ENCODE results near the gene BTAF1. TPM values are rescaled to one million over a fixed set of nuclear protein-coding genes. Genes with fewer than 3 reads are reported as not detected.
"Not testable (repeated sequence)": the region's sequence is repeated elsewhere in the genome, so short reads cannot be mapped to it uniquely, and the experiment has no call there.

The BTAF1 gene
- total and polyA plus RNA-seq, 7 experiments from 2014 or later, result 6.9 to 84.8 (median 72.6) TPM

DNA sequence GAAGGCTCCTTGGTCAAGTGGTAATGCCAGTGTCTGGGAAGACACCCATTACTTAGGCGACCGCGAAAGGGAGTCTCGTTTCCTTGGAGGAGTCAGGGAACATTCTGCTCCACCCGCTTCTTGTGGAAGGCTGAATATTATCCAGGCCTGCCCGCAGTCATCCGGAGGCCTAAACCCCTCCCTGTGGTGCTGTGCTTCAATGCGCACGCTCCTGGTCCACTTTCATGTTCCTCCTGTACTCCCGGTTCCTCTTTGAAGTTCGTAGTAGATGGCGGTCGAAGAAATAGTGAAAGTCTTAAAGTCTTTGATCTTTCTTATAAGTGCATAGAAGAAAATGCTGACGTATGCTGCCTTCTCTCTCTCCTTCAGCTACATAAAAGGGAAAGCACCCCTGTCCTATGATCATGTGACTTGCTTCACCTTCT lies 29.3 kb upstream of the BTAF1 start:
- ATAC-seq; H3K4me1 Mint-ChIP-seq; H3K36me3 ChIP-seq (ENCODE audit: control insufficient read depth in 2 of 3, insufficient read depth in 3 of 3, low read length in 3 of 3); H3K27ac Mint-ChIP-seq; H3K36me3 Mint-ChIP-seq; H3K9me3 ChIP-seq (ENCODE audit: control insufficient read depth in 2 of 3, low read length in 3 of 3); H3K4me3 Mint-ChIP-seq; H3K4me3 ChIP-seq (ENCODE audit: low read length); H3K9me3 Mint-ChIP-seq; H3K4me1 ChIP-seq (ENCODE audit: control insufficient read depth in 2 of 2, insufficient read depth in 2 of 2, low read length in 2 of 2); H3K27ac ChIP-seq (ENCODE audit: low read depth, low read length); intact Hi-C loops (cut with micrococcal nuclease); H3K27me3 ChIP-seq (ENCODE audit: control insufficient read depth in 2 of 2, insufficient read depth in 2 of 2, low read length in 2 of 2); CTCF ChIA-PET; DNase-seq: not testable (repeated sequence)
- POLR2A ChIA-PET, result interaction anchor here (0.6 to 0.8 kb wide), 2 partner anchors 131 to 518 kb away, joined by 3 read pairs; no protein-coding TSS in a partner anchor
- peaks cover 10 to 25% (median 16%) of the 10 kb centered on the region in 5 donors for H3K27me3 Mint-ChIP-seq

DNA sequence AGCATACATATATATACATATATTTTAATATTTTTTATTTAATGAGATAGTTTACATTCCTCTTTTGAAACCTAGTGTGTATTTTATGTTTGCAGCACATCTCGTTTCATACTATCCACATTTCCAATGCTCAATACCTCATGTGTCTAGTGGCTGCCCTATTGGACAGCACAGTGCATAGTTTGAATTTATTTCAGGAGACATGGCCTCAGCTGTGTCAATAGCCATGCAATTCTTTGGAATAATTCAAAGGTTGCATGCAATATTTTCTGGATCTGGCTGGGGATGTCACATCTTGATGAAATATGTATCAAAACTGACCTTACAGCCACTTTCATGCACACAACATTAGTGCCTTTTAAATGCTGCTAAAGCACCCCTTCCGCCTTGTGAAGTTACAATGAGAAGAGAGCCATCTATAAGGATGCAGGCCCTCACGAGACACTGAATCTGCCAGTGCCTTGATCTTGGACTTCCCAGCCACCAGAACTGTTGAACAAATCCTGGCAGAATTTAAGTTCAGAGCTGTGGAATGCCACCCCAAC lies 27.3 kb upstream of the BTAF1 start:
- POLR2A ChIA-PET, result no interaction called here
- H3K27me3 Mint-ChIP-seq, result peaks cover 5 to 12% (median 6%) of the 10 kb centered on the region in 5 donors

GRCh38 chr10:91897421-91897820 lies 26.1 kb upstream of the BTAF1 start:
- Histone ChIP-seq H3K9me3 (ENCODE audit: control insufficient read depth in 2 of 3, low read length in 3 of 3) (no peaks in the 10 kb centered on the region), H3K36me3 (ENCODE audit: control insufficient read depth in 2 of 3, insufficient read depth in 3 of 3, low read length in 3 of 3) (no peaks in the 10 kb centered on the region), H3K4me1 (ENCODE audit: control insufficient read depth in 2 of 2, insufficient read depth in 2 of 2, low read length in 2 of 2) (peaks cover 0 to 11% of the 10 kb centered on the region in 2 donors), H3K27me3 (ENCODE audit: control insufficient read depth in 2 of 2, insufficient read depth in 2 of 2, low read length in 2 of 2) (no peaks in the 10 kb centered on the region), H3K27ac (ENCODE audit: low read depth, low read length) (no peak overlapping the region), H3K4me3 (ENCODE audit: low read length) (no peak overlapping the region)
- H3K27me3 Mint-ChIP-seq, result peaks cover 3 to 12% (median 6%) of the 10 kb centered on the region in 5 donors
- POLR2A ChIA-PET, result interaction anchor here (0.9 kb wide), 1 partner anchor 12 kb away, joined by 4 read pairs; no protein-coding TSS in a partner anchor
- no peak overlapping the region for H3K27ac Mint-ChIP-seq
- H3K9me3 Mint-ChIP-seq, result peaks cover 0 to 10% (median 0%) of the 10 kb centered on the region in 11 donors
- CTCF ChIA-PET, result no interaction called here
- peaks cover 0 to 2% (median 0%) of the 10 kb centered on the region in 5 donors for H3K36me3 Mint-ChIP-seq
- no peak overlapping the region for H3K4me3 Mint-ChIP-seq
- intact Hi-C loops (cut with micrococcal nuclease), result no loop called here
- H3K4me1 Mint-ChIP-seq, result peaks cover 0 to 15% (median 4%) of the 10 kb centered on the region in 7 donors
- no peak for DNase-seq
- no peak for ATAC-seq

More for the DNA sequence above, 27.3 kb upstream of the BTAF1 start:
- Mint-ChIP-seq H3K27ac (no peak overlapping the region), H3K9me3 (peaks cover 0 to 5% (median 0%) of the 10 kb centered on the region in 11 donors), H3K4me3 (no peak overlapping the region), H3K36me3 (no peaks in the 10 kb centered on the region), H3K4me1 (peaks cover 0 to 3% (median 0%) of the 10 kb centered on the region in 7 donors)
- Histone ChIP-seq H3K9me3 (ENCODE audit: control insufficient read depth in 2 of 3, low read length in 3 of 3) (no peaks in the 10 kb centered on the region), H3K36me3 (ENCODE audit: control insufficient read depth in 2 of 3, insufficient read depth in 3 of 3, low read length in 3 of 3) (no peaks in the 10 kb centered on the region), H3K4me1 (ENCODE audit: control insufficient read depth in 2 of 2, insufficient read depth in 2 of 2, low read length in 2 of 2) (peaks cover 0 to under 1% of the 10 kb centered on the region in 2 donors), H3K27me3 (ENCODE audit: control insufficient read depth in 2 of 2, insufficient read depth in 2 of 2, low read length in 2 of 2) (no peaks in the 10 kb centered on the region), H3K4me3 (ENCODE audit: low read length) (no peak overlapping the region), H3K27ac (ENCODE audit: low read depth, low read length) (no peak overlapping the region)
- ATAC-seq (no peak), DNase-seq (no peak)
- CTCF ChIA-PET, result no interaction called here
- intact Hi-C loops (cut with micrococcal nuclease), result no loop called here

GRCh38 chr10:91901784-91902677 lies 21.5 kb upstream of the BTAF1 start:
- Mint-ChIP-seq H3K27ac (peak overlapping the region in 6 of 9 donors; percentile 39 to 90 (median 68)), H3K36me3 (peaks cover 0 to 5% (median 0%) of the 10 kb centered on the region in 5 donors), H3K27me3 (peaks cover 0 to 7% (median 2%) of the 10 kb centered on the region in 5 donors), H3K4me3 (peak overlapping the region in 2 of 10 donors; percentile 14 to 42), H3K4me1 (peaks cover 7 to 28% (median 12%) of the 10 kb centered on the region in 7 donors), H3K9me3 (peaks cover 0 to 10% (median 0%) of the 10 kb centered on the region in 11 donors)
- peak in 1 of 9 donors; percentile 15 for DNase-seq
- POLR2A ChIA-PET, result no interaction called here
- peak; percentile 98 for ATAC-seq
- H3K4me1 ChIP-seq (ENCODE audit: control insufficient read depth in 2 of 2, insufficient read depth in 2 of 2, low read length in 2 of 2), result peaks cover 0 to 14% of the 10 kb centered on the region in 2 donors
- intact Hi-C loops (cut with micrococcal nuclease), result loop anchor here in 1 of 2 donors (1.0 kb wide), 1 partner anchor 15 kb away; no protein-coding TSS in a partner anchor
- H3K27ac ChIP-seq (ENCODE audit: low read depth, low read length), result no peak overlapping the region
- H3K36me3 ChIP-seq (ENCODE audit: control insufficient read depth in 2 of 3, insufficient read depth in 3 of 3, low read length in 3 of 3), result no peaks in the 10 kb centered on the region
- H3K9me3 ChIP-seq (ENCODE audit: control insufficient read depth in 2 of 3, low read length in 3 of 3), result no peaks in the 10 kb centered on the region
- no peaks in the 10 kb centered on the region for H3K27me3 ChIP-seq (ENCODE audit: control insufficient read depth in 2 of 2, insufficient read depth in 2 of 2, low read length in 2 of 2)
- H3K4me3 ChIP-seq (ENCODE audit: low read length), result no peak overlapping the region
- CTCF ChIA-PET, result no interaction called here

DNA sequence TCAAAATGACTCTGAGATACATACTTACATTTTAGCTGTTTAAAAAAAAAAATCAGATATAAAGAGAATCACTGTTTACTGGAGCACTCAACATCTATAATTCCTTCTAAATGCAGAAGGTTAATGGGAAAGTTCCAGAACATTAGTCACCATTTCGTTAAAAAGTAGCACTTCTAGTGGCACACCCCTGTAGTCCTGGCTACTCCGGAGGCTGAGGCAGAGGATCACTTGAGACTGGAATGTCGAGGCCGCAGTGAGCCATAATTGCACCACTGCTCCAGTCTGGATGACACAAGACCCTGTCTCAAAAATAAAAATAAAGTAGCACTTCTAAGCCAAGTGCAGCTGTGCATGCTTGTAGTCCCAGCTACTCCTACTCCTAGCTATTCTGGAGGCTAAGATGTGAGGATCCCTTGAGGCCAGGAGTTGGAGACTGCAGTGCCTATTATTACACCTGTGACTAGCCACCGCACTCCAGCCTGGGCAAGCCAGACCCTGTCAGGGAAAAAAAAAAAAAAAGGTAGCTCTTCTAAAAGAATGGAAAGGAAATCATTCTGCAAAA lies 16.5 kb upstream of the BTAF1 start:
- ATAC-seq, result no peak
- H3K36me3 Mint-ChIP-seq, result peaks cover 0 to 5% (median 0%) of the 10 kb centered on the region in 5 donors
- peaks cover 0 to 2% (median 0%) of the 10 kb centered on the region in 11 donors for H3K9me3 Mint-ChIP-seq
- ChIA-PET POLR2A (interaction anchor here (0.6 to 3.1 kb wide), 4 partner anchors 14 to 149 kb away, joined by 4 to 61 read pairs (median 18); partner anchors contain the start of genes BTAF1 and TNKS2), CTCF (interaction anchor here (1.1 to 1.2 kb wide), 2 partner anchors 15 to 109 kb away, joined by 3 read pairs; partner anchors contain the start of gene TNKS2)
- DNase-seq, result no peak
- H3K9me3 ChIP-seq (ENCODE audit: control insufficient read depth in 2 of 3, low read length in 3 of 3), result no peaks in the 10 kb centered on the region
- H3K36me3 ChIP-seq (ENCODE audit: control insufficient read depth in 2 of 3, insufficient read depth in 3 of 3, low read length in 3 of 3), result no peaks in the 10 kb centered on the region
- peaks cover 0 to 3% (median 0%) of the 10 kb centered on the region in 5 donors for H3K27me3 Mint-ChIP-seq
- peak overlapping the region; percentile 77 for H3K4me3 ChIP-seq (ENCODE audit: low read length)
- intact Hi-C loops (cut with micrococcal nuclease), result loop anchor here (5.0 kb wide), 6 partner anchors 385 to 1035 kb away; partner anchors contain the start of genes CPEB3 (in 1 of the 2), EXOC6 (in 1 of the 2), KIF11 (in 1 of the 2) and MARCHF5 (in 1 of the 2)
- H3K27ac ChIP-seq (ENCODE audit: low read depth, low read length), result peak overlapping the region; percentile 65
- peaks cover 0 to 16% of the 10 kb centered on the region in 2 donors for H3K4me1 ChIP-seq (ENCODE audit: control insufficient read depth in 2 of 2, insufficient read depth in 2 of 2, low read length in 2 of 2)
- peak overlapping the region in 8 of 9 donors; percentile 26 to 92 (median 69) for H3K27ac Mint-ChIP-seq
- peaks cover 20 to 37% (median 28%) of the 10 kb centered on the region in 7 donors for H3K4me1 Mint-ChIP-seq
- H3K4me3 Mint-ChIP-seq, result peak overlapping the region; percentile 80 to 93 (median 87)
- no peaks in the 10 kb centered on the region for H3K27me3 ChIP-seq (ENCODE audit: control insufficient read depth in 2 of 2, insufficient read depth in 2 of 2, low read length in 2 of 2)

DNA sequence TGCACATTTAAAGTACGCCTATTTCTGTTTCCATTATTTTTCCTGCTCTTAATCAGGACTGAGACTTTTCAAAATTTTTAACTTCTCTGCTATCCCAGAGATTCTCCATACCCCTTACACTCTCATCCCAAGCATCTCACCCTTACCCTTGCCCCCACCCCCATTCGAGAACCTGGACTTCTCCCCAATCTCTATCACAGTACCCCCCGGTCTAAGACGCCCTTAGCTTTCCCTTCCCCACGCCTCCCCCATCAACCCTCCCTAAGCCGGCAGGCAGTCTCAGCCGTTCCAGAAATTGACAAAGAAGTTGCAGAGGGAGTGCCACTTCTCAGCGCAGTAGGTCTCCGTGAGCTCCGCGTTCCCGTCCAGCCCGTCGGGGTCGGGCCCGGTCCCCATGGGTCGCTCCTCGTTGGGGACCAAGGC lies 15.6 kb upstream of the BTAF1 start:
- H3K9me3 ChIP-seq (ENCODE audit: control insufficient read depth in 2 of 3, low read length in 3 of 3), result no peaks in the 10 kb centered on the region
- H3K27ac ChIP-seq (ENCODE audit: low read depth, low read length), result peak overlapping the region; percentile 65
- H3K27me3 Mint-ChIP-seq, result peaks cover 0 to 7% (median 0%) of the 10 kb centered on the region in 5 donors
- POLR2A ChIA-PET, result interaction anchor here (0.7 to 3.1 kb wide), 11 partner anchors 8 to 745 kb away, joined by 3 to 61 read pairs (median 4); partner anchors contain the start of genes BTAF1 and TNKS2
- intact Hi-C loops (cut with micrococcal nuclease), result loop anchor here (1.0 to 5.0 kb wide), 13 partner anchors 15 to 1036 kb away; partner anchors contain the start of genes BTAF1 (in 2 of the 2), CPEB3 (in 1 of the 2), EXOC6 (in 1 of the 2) and HECTD2 (in 1 of the 2)
- H3K4me3 Mint-ChIP-seq, result peak overlapping the region; percentile 80 to 93 (median 87)
- CTCF ChIA-PET, result interaction anchor here (1.1 to 2.0 kb wide), 7 partner anchors 14 to 149 kb away, joined by 3 to 10 read pairs (median 6); partner anchors contain the start of genes BTAF1 and TNKS2
- no peaks in the 10 kb centered on the region for H3K27me3 ChIP-seq (ENCODE audit: control insufficient read depth in 2 of 2, insufficient read depth in 2 of 2, low read length in 2 of 2)
- peaks cover 0 to 4% (median 0%) of the 10 kb centered on the region in 5 donors for H3K36me3 Mint-ChIP-seq
- peak overlapping the region; percentile 65 to 92 (median 80) for H3K27ac Mint-ChIP-seq
- DNase-seq (no peak), ATAC-seq (no peak)
- peaks cover 18 to 34% (median 26%) of the 10 kb centered on the region in 7 donors for H3K4me1 Mint-ChIP-seq
- peak overlapping the region; percentile 77 for H3K4me3 ChIP-seq (ENCODE audit: low read length)
- H3K4me1 ChIP-seq (ENCODE audit: control insufficient read depth in 2 of 2, insufficient read depth in 2 of 2, low read length in 2 of 2), result peaks cover 0 to 10% of the 10 kb centered on the region in 2 donors
- no peaks in the 10 kb centered on the region for H3K36me3 ChIP-seq (ENCODE audit: control insufficient read depth in 2 of 3, insufficient read depth in 3 of 3, low read length in 3 of 3)
- peaks cover 0 to 2% (median 0%) of the 10 kb centered on the region in 11 donors for H3K9me3 Mint-ChIP-seq
